CD4-positive, alpha-beta T cell treated with Interleukin-4 for 1 hour (primary cell): ENCODE measurements around the gene TMC8.
"Not testable (repeated sequence)": the region's sequence is repeated elsewhere in the genome, so short reads cannot be mapped to it uniquely, and the experiment has no call there.

ENCODE experiments used
- DNase-seq, 2 donors: peaks; one replicate each; pipeline ENCODE4 v3.0.0-alpha.2; 2020 to 2022

TMC8 gene, protein sequence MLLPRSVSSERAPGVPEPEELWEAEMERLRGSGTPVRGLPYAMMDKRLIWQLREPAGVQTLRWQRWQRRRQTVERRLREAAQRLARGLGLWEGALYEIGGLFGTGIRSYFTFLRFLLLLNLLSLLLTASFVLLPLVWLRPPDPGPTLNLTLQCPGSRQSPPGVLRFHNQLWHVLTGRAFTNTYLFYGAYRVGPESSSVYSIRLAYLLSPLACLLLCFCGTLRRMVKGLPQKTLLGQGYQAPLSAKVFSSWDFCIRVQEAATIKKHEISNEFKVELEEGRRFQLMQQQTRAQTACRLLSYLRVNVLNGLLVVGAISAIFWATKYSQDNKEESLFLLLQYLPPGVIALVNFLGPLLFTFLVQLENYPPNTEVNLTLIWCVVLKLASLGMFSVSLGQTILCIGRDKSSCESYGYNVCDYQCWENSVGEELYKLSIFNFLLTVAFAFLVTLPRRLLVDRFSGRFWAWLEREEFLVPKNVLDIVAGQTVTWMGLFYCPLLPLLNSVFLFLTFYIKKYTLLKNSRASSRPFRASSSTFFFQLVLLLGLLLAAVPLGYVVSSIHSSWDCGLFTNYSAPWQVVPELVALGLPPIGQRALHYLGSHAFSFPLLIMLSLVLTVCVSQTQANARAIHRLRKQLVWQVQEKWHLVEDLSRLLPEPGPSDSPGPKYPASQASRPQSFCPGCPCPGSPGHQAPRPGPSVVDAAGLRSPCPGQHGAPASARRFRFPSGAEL

GRCh38 chr17:78130437-78131101 is at the start of gene TMC8:
Gene TMC8, plus strand, starts transcription at chr17:78130771. Its CDS starts 818 bp downstream, at chr17:78131589.
- peak; percentile 82 to 89 for DNase-seq

DNA sequence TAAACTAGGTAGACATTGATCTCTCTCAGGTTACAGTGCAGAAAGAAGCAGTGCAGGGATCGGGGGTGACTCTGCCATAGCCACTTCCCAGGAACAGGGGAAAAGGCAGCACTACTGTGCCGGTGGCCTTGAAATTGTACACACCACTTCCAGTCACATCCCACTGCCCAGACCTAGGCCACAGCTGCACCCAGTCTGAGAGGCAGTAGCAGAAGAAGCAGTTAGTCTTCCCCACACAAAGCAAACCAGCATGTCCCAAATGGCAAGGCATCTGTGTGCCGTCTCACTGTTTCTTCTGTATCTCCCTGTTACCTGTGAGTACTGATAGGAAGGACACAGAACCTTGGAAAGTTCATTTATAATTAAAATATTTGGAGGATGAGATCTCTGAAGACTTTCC is 49.0 kb upstream of the TMC8 start:
- DNase-seq, result no peak

- DNase-seq, result not testable (repeated sequence)
These were observed 48.2 kb upstream of the TMC8 start for GRCh38 chr17:78082355-78082872.

- no peak for DNase-seq
These were observed 47.6 kb upstream of the TMC8 start for GRCh38 chr17:78082988-78083387.

DNA sequence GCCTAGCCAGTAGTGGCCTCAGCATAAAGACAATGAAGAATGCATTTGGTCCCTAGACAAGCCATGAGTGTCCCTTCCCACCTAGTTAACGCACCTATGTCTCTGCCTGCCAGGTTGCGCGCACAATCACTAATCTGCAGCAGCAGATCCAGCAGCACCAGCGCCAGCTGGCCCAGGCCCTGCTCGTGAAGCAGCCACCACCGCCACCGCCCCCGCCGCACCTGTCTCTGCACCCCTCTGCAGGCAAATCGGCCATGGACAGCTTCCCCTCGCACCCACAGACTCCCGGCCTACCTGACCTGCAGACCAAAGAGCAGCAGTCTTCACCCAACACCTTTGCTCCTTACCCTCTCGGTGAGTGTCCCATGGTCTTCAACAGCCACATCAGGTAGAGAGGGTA is 43.8 kb upstream of the TMC8 start:
- DNase-seq, result no peak

- DNase-seq, result no peak
These were observed 42.0 kb upstream of the TMC8 start for GRCh38 chr17:78088529-78088928.

DNA sequence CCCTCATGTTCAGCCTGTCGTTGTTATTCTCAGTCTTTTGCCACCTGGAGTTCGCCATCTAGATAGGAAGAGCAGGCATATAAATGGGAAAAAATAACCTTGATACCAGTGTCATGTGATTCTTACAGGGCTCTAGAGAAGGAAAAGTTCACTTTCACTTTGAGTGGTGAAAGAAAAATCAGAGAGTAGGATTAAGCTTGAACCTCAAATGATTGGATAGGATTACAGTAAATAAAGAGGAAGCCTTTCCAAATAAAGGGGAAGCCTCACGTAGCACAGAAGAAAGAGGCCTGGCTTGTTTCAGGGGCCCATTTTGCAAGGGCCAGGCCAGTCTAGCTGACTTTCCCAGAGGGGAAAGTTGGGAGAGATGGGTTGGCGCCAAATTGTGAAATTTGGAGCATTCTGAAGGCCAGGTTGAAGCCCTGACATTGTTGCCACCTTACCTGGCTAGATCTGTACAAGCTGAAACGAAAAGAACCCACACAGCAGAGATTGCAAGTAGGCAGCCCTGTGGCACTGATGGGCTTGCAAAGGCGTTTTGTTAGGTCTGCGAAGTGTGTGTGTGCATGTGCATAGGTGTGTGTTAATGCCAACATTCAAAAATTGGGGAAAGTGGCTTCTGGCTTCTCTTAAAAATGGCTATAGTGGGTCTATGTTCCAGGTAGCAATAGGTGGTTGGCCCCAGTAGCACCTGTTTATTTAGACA is 40.8 kb upstream of the TMC8 start:
- no peak for DNase-seq

GRCh38 chr17:78092794-78093324 is 37.7 kb upstream of the TMC8 start:
- no peak for DNase-seq

DNA sequence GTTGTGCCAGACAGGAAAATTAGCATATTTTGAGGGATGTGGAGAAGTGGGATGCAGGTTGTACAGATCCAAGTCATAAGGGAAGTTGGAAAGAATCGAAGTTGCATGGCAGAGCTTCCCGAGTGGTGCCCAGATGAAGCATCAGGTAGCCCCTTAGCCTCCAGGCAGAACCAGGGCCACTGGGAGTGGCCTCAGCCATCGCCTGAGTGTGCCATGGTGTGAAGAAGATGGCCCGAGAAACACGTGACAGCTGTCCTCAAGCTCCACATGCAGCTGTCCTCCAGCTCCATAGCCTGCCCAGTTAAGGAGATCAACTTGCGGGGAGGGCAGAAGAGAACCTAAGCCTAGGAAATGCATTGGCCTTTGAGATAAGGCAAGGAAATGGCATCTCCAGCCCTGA is 35.5 kb upstream of the TMC8 start:
- DNase-seq, result no peak

GRCh38 chr17:78096093-78096492 is 34.5 kb upstream of the TMC8 start:
- DNase-seq, result no peak

DNA sequence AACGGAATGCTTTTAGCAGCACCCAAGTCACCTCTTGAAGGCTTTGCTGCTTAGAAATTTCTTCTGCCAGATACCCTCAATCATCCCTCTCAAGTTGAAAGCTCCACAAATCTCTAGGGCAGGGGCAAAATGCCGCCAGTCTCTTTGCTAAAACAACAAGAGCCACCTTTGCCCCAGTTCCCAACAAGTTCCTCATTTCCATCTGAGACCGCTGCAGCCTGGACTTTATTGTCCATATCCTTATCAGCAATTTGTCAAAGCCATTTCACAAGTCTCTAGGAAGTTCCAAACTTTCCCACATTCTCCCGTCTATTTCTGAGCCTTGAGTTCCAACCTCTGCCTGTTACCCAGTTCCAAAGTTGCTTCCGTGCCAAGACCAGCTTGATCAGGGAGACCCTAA is 29.5 kb upstream of the TMC8 start:
- DNase-seq, result no peak

GRCh38 chr17:78101542-78101941 is 29.0 kb upstream of the TMC8 start:
- DNase-seq, result no peak

DNA sequence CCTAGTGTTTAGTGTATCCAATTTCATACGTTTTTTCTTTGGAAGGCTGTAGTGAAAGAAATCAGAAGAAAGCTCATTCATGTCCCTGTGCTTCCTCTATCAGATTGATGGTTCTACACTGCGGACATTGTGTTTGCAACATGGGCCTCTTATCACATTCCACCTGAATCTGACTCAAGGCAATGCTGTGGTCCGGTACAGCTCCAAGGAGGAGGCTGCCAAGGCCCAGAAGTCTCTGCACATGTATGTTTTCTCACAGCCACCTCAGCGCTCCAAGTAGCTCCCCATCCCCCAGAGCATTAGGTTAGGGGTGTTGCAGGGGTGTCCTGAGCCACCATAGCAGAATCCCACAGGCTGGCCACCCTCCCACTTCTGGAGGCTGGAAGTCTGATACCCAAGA is 27.3 kb upstream of the TMC8 start:
- DNase-seq, result no peak

GRCh38 chr17:78104540-78104941 is 26.0 kb upstream of the TMC8 start:
- no peak for DNase-seq

- no peak for DNase-seq
These were observed 25.5 kb upstream of the TMC8 start for GRCh38 chr17:78105101-78105500.

GRCh38 chr17:78105551-78105950 is 25.0 kb upstream of the TMC8 start:
- no peak for DNase-seq

GRCh38 chr17:78106211-78106610 is 24.4 kb upstream of the TMC8 start:
- DNase-seq, result no peak

DNA sequence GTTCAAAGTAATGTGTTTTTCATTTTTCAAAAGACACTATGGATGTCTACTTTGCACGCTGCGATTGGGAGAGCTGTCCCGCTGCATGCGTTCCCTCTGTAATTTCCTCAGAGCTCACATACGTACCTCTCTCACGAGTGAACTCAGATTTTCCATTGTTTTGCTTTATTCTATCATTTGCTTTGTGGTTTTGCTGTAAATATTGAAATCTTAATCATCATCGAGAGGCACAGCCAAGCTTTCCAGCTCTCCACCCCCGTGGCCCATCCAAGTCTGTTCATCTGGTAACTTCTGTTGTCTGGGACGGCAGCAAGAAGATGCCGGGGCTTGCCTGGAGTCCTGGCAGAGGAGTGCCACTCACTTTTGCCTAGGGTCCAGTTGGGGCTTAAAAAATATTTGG is 23.1 kb upstream of the TMC8 start:
- DNase-seq, result no peak

DNA sequence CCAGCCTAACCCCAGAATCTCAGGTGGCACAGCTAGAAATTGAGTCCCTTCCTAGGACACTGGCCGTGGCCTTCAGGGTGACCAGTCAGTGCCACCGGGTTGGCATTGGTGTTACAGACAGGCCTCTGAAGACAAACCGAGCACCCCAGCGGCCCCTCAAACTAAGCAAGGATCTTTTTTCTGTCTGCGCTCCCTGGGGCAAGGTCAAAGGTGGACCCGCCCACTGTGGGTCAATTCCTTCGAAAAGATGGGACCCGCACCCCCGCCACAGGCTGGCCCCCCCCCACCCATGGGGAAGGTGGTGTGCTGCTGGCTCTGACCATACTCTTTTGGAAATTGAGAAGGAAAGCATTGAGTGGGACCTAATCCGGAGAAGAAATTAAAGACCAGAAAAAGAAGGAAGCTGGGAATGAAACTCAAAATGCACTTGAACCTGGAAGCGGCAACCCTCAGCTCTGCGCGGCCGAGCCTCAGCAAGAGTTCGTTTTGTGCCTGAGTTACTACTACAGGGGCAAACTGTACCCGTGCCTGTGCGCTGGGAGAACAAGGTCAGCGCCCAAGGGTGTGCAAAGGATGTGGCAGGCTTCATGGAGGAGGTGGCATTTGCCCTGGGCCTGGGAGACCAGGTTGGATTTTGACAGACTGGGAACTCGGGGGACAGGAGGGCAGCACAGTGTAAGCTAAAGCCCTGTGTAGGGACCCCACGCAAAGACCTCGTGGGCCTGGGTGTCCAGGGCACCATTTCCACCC is 22.4 kb upstream of the TMC8 start:
- DNase-seq, result no peak

DNA sequence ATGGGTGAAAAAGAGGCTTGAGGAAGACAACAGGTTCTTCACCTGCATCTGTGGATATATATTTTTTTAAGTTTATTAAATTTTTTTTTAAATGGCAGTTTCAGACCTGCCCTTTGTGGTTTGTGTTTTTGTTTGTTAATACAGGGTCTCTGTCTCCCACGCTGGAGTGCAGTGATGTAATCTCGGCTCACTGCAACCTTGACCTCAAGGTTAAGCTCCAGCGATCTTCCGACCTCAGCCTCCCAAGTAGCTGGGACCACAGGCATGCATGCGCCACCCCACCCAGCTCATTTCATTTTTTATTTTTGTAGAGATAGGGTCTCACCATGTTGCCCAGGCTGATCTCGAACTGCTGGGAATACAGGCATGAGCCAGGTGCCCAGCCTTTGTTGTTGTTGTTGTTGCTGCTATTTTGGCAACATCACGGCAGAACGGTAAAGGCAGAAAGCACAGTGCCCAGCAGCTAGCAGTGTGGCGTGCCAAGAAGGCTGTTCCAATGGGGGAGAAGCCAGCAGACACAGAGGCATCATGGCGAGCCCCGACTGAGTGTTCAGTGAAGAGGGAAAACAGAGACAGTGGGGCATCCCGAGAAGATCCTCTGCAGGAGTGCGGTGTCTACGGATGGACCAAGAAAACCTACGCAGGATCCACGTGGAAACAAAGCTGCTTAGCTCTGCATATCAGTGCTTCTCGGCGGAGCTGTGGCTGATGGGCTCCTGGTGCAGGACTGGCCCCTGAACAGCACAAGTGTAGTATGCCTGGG is 21.7 kb upstream of the TMC8 start:
- no peak for DNase-seq

GRCh38 chr17:78109489-78109761 is 21.1 kb upstream of the TMC8 start:
- no peak for DNase-seq
